ENCODE measurements around the gene ARHGAP19.
"Not testable (repeated sequence)": the region's sequence is repeated elsewhere in the genome, so short reads cannot be mapped to it uniquely, and the experiment has no call there.

ARHGAP19 gene

DNA sequence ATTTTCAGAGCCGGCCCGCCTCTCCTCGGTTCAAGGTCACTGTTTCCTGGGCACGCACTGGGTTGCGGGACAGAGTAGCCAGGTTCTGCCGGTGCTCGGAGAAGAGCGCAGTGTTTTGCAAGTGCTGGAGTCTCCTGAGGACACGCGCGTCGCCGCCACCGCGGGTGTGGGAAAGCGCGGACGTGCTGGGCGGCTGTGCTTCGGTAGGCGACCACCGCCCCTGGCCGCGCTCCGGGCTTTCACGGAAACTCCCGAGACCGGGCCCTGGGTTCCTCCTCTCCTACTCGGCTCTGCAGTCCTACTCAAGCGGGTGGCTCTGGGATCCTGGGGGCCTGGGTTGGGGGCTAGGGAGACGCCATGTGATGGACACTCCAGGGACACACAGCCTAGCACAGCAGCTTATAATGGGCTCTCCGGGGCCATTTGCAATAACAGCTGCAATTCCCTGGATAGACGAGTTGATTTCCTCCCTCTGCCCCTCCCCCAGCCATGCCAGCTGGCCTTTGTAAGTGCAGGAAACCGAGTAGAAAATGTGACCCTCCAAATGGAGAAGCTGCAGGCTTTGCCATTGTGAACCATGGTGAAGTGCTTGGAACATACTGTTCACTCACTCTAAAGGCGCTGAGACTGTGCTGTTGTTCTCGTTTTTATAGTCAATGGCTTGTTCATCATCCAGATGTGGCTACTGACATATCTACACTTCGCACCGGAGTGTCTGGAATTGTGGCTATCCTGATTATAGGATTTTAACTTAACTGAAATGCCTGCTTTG is 28.8 kb upstream of the ARHGAP19 start:
- DNase-seq (ENCODE audit: low spot score), result no peak

- DNase-seq (ENCODE audit: low spot score), result peak; percentile 15
Observed at GRCh38 chr10:97320480-97321031, 28.1 kb upstream of the ARHGAP19 start.

DNA sequence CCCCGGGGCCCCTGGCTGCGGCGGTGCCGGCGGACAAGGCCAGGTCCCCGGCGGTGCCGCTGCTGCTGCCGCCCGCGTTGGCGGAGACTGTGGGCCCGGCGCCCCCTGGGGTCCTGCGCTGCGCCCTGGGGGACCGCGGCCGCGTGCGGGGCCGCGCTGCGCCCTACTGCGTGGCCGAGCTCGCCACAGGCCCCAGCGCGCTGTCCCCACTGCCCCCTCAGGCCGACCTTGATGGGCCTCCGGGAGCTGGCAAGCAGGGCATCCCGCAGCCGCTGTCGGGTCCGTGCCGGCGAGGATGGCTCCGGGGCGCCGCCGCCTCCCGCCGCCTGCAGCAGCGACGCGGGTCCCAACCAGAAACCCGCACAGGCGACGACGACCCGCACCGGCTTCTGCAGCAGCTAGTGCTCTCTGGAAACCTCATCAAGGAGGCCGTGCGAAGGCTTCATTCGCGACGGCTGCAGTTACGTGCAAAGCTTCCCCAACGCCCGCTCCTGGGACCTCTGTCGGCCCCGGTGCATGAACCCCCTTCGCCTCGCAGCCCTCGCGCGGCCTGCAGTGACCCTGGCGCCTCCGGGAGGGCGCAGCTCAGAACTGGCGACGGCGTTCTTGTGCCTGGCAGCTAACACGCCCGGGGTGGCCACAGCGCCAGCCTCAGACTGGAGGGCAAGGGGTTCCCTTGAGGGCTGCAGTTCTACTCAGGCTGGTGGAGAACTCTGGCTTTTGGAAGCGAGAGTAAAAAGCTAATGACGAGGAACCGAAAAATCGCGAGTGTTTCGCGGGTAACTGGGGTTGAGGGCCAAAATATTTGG is 27.4 kb upstream of the ARHGAP19 start:
- peak; percentile 58 for DNase-seq (ENCODE audit: low spot score)

- peak; percentile 89 for DNase-seq (ENCODE audit: low spot score)
Observed at GRCh38 chr10:97318772-97319651, 26.6 kb upstream of the ARHGAP19 start, which contains the start of gene FRAT1. TSS of gene FRAT1 (plus strand) at chr10:97319271. CDS start at chr10:97319454, 183 bp downstream.

DNA sequence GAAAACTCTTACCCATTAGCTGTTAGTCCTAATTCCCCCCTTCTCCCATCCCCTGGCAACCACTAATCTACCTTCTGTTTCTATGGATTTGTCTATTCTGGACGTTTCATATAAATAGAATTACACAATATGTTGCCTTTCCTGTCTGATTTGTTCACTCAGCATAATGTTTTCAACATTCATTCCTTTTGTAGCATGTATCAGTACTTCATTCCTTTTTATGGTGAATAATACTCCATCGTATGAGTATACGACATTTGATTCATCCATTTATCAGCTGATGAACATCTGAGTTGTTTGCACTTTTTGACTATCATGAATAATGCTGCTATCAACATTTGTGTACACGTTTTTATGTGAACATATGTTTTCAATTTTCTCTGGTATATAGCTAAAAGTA is 22.2 kb upstream of the ARHGAP19 start:
- no peak for DNase-seq (ENCODE audit: low spot score)

- no peak for DNase-seq (ENCODE audit: low spot score)
Observed at GRCh38 chr10:97312897-97313296, 20.5 kb upstream of the ARHGAP19 start.

DNA sequence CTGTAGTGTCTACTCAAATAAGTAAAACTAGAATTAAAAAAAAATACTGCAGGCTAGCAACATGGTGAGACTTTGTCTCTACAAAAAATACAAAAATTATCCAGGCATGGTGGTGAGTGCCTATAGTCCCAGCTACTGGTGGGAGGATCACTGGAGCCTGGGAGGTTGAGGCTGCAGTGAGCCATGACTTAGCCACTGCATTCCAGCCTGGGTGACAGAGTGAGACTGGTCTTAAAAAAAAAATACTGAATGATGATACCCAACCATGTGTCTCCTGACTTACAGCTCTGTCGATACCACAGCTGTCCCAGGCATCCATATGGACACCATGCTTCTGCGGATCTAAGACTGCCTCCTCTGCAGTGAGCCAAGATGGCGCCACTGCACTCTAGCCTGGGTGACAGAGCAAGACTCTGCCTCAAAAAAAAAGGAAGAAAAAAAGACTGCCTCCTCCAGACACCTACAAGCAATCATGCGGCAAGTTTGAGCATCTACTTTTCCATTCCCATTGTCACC is 18.7 kb upstream of the ARHGAP19 start:
- DNase-seq (ENCODE audit: low spot score), result no peak

- DNase-seq (ENCODE audit: low spot score), result no peak
Observed at GRCh38 chr10:97307866-97308780, 15.7 kb upstream of the ARHGAP19 start.

- no peak for DNase-seq (ENCODE audit: low spot score)
Observed at GRCh38 chr10:97307441-97307840, 15.0 kb upstream of the ARHGAP19 start.

GRCh38 chr10:97302088-97302791 is 9.8 kb upstream of the ARHGAP19 start:
- no peak for DNase-seq (ENCODE audit: low spot score)

GRCh38 chr10:97300980-97301379 is 8.5 kb upstream of the ARHGAP19 start:
- DNase-seq (ENCODE audit: low spot score), result no peak

- no peak for DNase-seq (ENCODE audit: low spot score)
Observed at GRCh38 chr10:97298223-97298571, 5.8 kb upstream of the ARHGAP19 start.

DNA sequence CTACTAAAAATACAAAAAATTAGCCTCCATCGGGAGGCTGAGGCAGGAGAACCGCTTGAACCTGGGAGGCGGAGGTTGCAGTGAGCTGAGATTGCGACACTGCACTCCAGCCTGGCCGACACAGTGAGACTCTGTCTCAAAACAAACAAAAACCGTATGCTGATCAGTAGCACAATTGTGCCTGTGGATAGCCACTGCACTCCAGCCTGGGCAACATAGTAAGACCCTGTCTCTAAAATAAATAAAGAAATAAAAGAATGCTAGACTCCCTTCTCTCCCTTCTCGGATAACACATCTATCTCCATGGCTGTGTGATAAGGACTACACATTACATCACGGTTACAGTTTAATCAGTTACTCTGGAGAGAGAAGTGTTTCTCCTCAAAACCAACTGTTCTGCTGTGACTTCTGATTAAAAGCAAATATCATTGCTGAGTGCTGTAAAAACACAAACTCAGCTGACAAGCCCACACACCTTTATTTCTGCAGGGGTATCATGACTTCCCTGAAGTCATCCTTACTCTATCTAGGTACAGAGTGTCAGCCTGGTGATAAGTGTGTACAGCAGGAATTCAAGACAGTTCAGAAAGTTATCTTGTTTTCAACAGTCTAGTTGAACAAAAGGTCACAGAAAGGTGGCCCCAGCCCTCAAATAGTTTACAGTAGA is 5.3 kb upstream of the ARHGAP19 start:
- DNase-seq (ENCODE audit: low spot score), result no peak

DNA sequence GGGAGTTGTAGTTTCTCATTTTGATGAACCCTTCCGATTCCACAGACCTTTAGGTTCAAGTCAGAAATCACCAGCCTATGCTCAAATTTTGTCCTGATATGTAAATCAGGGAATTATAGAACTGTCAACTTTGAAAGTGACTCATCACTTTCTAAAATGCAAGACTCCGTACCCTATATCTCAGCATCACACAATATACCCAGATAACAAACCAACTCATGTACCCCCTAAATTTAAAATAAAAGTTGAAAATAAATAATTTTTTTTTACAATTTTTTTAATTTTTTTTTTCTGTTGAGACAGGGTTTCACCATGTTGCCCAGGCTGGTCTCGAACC is 393 bp upstream of the ARHGAP19 start:
- DNase-seq (ENCODE audit: low spot score), result no peak

- no peak for DNase-seq (ENCODE audit: low spot score)
Observed at GRCh38 chr10:97291357-97292096, 910 bp downstream of the ARHGAP19 start.

DNA sequence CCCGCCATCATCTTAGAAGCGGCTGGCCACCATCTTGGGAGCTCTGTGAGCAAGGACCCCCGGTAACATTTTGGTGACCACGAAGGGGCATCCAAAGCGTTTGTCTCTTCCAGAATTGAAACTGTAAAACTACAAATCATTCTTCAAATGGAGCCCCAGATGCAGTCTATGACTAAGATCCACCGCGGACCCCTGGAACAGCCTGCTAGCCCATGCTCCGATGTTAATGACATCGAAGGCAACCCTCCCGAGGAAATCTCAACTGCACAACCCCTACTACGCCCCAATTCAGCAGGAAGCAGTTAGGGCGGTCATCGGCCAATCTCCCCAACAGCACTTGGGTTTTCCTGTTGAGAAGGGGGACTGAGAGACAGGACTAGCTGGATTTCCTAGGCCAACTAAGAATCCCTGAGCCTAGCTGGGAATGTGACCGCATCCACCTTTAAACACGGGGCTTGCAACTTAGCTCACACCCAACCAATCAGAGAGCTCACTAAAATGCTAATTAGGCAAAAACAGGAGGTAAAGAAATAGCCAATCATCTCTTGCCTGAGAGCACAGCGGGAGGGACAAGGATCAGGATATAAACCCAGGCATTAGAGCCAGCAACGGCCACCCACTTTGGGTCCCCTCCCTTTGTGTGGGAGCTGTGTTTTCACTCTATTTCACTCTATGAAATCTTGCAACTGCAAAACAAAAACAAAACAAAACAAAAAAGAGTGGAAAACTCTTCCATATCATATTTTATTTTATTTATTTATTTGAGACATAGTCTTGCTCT is 1.7 kb downstream of the ARHGAP19 start:
- not testable (repeated sequence) for DNase-seq (ENCODE audit: low spot score)

GRCh38 chr10:97290076-97290475 is 2.4 kb downstream of the ARHGAP19 start:
- DNase-seq (ENCODE audit: low spot score), result not testable (repeated sequence)

DNA sequence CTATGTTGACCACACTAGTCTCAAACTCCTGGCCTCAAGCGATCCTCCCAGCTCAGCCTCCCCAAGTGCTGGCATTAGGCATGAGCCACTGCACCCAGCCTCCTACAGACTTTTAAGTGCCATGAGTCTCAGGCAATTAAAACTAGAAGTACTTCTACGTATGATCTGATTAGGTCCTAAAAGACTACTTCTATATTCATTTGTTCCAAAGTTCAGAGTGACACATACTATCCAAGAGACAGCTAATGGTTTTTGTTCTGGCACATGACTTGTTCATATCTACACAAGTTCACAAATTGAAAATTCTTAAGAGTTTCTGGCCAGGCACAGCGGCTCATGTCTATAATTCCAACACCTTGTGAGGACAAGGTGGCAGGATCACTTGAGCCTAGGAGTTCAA is 11.7 kb downstream of the ARHGAP19 start:
- no peak for DNase-seq (ENCODE audit: low spot score)
